ENCODE data around the gene ARHGAP27. TPM values are rescaled to one million over a fixed set of nuclear protein-coding genes. Genes with fewer than 3 reads are reported as not detected.

ARHGAP27 gene
- total RNA-seq, 2 donors from 2014 or later, result 27.3 to 32.6 TPM

DNA sequence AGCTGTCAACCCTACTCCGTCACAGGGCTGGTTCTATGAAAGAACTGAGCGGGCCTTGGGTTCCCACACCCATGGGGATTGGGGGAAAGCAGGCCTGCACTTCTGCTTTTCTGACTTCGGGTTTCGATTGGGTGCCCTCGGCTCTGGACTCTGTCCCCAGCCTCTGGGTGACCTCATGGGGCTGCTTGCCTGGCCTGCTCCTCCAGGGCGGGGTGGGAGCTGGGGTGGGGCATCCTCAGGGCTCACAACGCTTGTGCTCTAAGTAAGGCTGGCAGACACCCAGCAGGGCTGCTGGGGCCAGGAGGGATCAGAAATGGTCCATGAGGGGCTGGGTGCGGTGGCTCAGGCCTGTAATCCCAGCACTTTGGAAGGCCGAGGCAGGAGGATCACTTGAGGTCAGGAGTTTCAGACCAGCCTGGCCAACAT is 19.2 kb downstream of the ARHGAP27 start:
- intact Hi-C loops (cut with DNase I), result no loop called here
- ATAC-seq (peak in 1 of 2 donors; percentile 49), DNase-seq (peak; percentile 55)

GRCh38 chr17:45411348-45412105 is 21.1 kb downstream of the ARHGAP27 start:
- ATAC-seq (peak in 1 of 2 donors; percentile 35), DNase-seq (no peak)
- intact Hi-C loops (cut with DNase I), result no loop called here

DNA sequence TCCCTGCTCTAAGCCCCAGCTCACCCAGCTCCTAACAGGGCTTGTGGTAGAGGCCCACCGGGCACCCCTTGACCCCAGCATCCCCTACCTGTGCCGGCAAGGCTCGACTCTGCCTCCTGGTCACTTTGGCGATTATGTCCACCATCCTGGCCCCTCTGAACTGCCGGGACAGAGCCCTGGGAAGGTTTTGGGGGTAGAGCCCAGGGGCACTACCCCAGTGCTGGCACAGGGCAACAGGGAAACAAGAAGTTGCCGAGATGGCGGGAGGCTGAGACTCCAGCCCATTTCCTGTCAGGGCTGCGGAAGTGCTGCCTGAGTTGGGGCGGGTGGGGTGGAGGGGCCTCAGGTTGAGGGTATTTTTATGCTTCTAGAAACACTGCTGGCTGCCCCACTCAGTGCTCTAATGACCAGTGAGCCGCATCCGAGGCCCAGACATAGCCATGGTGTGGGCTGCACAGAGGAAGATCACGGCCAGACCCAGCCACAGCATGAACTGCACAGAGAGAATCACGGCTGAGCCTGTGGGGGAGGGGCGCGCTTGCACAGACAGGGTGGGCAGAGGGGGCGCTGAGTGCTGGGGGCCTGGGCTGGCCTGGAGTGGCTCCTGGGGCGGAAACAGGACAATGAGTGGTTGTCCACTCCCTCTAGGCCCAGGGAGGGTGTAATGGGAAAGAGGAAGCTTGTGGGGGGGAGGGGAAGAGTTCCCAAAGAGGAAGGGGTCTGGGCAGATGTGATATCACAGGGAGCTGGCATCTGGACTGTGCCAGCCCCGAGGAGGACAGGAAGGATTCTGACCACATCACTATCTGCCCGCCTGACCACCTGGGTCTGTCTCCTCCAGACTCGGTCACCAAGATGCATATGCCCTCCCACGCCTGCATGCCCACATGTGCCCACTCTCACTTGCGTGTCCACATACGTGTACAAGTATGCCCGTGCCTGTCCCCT is 22.3 kb downstream of the ARHGAP27 start:
- intact Hi-C loops (cut with DNase I), result no loop called here
- ATAC-seq (peak; percentile 52 to 65), DNase-seq (no peak)

- ATAC-seq (no peak), DNase-seq (no peak)
- intact Hi-C loops (cut with DNase I), result no loop called here
Observed at GRCh38 chr17:45409659-45410076, 23.0 kb downstream of the ARHGAP27 start.

GRCh38 chr17:45408611-45409421 is 23.9 kb downstream of the ARHGAP27 start:
- ATAC-seq, result no peak
- DNase-seq, result no peak
- intact Hi-C loops (cut with DNase I), result no loop called here

GRCh38 chr17:45406107-45406506 is 26.6 kb downstream of the ARHGAP27 start:
- intact Hi-C loops (cut with DNase I), result no loop called here
- no peak for DNase-seq

DNA sequence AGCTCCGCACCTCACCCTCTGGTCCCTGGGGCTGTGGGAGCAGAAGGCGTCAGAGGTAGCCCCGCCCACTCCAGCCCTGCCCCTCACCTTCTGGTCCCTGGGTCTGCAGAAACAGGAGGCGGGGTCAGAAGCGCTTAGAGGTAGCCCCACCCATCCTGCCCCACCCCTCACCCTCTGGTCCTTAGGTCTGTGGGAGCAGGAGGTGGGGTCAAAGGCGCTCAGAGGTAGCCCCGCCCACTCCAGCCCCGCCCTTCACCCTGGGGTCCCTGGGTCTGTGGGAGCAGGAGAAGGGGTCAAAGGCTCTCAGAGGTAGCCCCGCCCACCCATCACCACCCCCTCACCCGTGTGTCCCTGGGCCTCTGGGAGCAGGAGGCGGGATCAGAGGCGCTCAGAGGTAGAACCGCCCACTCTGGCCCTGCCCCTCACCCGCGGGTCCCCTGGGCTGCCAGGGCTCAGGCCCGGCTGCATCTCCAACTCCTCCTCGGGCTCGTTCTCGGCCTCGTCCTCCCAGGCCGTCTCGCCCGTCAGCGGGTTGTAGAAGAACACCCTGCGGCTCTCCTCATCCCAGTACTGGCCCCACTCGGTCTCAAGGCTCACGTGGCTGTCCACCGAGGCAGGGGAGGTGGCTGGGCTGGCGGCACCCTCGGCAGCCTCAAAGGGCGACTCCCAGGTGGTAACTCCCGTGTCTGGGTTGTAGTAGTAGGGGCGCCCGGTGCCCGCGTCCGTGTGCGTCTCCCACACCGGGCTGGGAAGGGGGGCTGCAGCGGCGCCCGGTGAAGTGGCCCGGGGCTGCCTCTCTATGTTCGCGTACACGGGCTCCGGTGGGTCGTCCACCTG is 27.2 kb downstream of the ARHGAP27 start:
- ATAC-seq (peak; percentile 23 to 67), DNase-seq (no peak)
- intact Hi-C loops (cut with DNase I), result no loop called here

More at GRCh38 chr17:45406107-45406506, 26.6 kb downstream of the ARHGAP27 start:
- ATAC-seq, result no peak

- no peak for DNase-seq
- intact Hi-C loops (cut with DNase I), result no loop called here
- ATAC-seq, result no peak
Observed at GRCh38 chr17:45404870-45405249, 27.8 kb downstream of the ARHGAP27 start.

DNA sequence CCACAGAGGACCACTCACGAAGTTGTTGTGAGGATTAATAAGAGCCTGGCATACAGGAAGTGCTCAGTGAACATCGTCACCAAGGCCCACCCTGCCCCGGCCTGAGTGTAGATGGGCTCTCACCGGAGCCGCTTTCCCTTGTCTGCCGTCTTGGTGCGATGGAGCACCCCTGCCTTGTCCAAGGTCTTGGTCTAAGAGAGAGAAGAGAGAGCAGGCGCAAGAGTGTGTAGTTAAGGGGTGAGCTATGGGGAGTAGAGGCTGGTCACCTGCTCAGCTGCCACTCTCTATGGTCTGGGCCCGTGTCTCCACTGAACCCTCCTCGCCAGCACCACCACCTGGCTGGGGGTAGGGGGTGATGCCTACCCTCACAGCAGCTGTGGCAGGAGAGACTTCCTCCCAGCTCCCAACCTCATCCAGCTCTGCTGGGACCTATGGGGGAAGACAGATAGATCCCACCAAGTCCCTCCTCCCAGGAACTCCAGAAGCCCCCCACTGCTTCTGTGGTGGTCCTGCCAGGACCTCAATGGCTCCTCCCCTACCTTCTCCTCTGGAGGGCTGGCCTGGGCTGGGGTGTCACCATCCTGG is 28.7 kb downstream of the ARHGAP27 start:
- DNase-seq (no peak), ATAC-seq (no peak)

DNA sequence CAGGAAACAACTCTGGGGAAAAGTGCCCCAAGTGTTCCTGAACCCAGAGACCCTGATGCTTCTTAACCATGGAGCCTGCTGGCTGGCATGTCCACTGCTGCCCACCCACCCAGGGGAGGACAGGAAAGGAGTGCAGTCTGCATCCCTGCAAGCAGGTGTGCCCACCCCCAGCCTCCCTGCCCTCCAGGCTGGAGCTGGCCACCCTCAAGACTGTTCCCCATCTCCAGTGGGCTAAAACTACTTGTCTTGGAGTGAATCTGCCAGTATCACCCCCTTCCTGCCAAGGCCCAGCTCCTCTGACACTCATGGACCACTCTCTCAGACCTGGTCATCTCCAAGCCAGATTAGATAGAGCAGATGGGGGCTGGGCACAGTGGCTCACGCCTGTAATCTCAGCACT is 29.8 kb downstream of the ARHGAP27 start:
- DNase-seq, result no peak
- no peak for ATAC-seq
- intact Hi-C loops (cut with DNase I), result no loop called here

More for the DNA sequence above, 28.7 kb downstream of the ARHGAP27 start:
- intact Hi-C loops (cut with DNase I), result no loop called here

GRCh38 chr17:45398800-45399199 is 33.9 kb downstream of the ARHGAP27 start:
- intact Hi-C loops (cut with DNase I), result no loop called here
- ATAC-seq, result peak in 1 of 2 donors; percentile 16
- DNase-seq, result no peak

- intact Hi-C loops (cut with DNase I), result no loop called here
- no peak for DNase-seq
- no peak for ATAC-seq
Observed at GRCh38 chr17:45397796-45398195, 34.9 kb downstream of the ARHGAP27 start.

DNA sequence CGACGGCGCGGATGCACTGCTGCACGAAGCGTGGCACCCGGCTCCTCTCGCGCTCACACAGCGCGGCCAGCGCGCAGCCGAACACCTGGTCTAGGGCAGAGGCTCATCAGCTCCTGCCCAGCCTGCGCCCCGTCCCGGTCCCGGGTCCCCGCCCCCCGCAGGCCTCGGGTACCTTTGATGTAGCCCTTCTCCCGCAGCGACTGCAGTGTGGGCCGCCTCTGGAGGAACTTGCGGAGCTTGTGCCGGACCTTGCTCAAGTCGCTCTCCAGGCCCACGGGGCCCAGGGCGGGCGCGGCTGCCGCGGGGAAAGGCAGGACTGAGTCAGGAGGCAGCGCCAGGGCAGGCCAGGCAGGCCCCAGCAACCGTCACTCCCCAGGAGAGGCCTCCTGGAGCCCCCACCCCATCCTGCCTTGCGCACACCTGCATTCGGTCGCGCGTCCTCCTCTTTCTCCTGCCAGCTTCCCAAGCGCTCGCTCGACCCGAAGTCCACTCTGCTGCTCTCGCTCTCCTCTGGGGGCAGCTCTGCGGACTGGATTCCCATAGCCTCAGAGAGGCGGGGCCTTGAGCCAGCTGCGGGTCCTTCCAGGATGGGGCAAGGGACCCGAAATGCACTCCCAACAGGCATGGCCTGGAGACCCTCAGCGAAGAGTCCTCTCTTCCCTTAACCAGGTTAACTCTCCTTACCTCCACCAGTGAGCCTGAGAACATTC is 36.0 kb downstream of the ARHGAP27 start:
- ATAC-seq (no peak), DNase-seq (no peak)
- intact Hi-C loops (cut with DNase I), result no loop called here

DNA sequence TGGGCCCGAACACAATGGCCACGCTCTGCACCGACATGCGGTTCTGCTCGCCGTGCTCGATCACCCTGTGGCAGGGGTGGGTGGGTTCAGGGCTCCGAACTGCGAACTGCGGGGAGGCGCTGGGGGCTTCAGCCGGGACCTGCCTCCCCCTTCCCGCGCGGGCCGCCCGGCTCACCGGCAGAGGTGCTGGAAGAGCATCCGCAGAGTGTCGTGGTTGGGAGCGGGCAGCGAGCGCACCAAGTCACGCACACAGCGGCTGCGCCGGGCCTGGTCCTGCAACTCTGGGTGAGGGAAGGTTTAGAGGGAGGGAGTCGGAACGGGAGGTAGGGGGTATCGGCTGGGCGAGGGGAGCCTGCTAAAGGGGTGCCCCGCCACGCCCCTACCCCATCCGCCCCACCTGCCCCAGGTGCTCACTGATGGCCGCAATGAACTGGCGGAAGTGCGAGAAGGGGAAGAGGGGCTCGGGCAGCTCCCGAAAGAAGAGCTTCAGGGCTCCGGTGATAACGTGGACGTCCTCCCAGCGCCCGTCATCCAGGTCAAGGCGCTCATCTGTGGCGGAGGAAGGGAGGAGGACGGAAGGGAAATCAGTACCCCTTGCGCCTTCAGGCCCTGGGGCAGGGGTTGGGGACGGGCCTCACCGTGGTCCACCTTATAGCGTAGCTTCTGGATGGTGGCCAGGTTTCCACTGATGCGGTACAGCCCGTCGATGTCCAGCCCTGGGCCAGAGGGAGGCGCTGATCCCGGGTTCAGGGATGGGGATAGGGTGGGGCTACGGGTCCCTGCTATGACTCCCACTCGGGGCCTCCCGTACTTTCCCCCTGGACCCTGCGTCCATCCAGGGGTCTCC is 36.9 kb downstream of the ARHGAP27 start:
- DNase-seq (no peak), ATAC-seq (peak; percentile 3 to 12)
- intact Hi-C loops (cut with DNase I), result no loop called here

DNA sequence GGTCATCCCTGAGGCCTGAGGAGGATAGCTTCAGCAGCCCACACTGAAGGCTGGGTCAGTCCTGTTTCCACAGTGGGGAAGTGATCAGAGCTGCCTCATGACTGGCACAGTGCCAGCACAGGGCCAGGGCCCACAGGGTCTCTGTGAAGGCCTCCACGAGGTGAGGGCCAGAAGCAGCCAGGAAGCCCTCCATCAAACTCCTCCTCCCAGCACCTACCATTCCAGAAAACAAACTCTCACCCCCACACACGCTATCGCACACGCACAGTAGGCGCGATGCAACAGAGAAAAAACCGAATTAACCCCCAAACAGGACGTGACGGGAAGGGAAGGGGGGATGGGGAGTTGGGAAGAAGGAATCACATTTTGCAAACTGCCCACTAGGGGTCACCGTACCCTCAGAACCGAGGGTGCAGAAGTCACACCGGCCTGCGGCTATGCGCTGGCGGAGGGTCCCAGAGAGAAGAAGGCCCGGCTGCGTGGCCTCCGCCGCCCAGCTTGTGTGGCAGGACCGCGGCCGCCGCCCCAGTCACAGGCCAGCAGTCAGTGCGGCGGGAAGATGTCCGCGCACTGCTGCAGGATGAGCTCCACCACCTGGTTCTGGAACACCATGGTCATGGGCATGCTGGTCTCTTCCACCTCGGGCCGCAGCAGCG is 37.6 kb downstream of the ARHGAP27 start:
- intact Hi-C loops (cut with DNase I), result no loop called here

DNA sequence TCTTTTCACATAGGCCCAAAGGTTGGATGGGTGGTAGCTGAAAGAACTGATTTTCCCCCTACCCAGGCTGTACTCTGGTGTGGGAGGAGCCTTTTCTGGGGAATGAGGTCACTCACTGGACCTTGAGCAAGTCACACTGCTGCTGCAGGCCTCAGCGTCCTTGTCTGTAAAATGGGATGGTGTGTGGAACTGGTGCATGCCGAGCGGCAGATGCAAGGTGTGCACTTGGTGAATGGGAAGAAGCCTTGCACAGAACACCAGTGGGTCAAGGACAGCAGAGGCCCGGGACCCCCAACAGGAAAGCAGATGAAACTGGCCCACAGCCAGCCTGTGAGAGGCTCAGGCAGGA is 38.1 kb downstream of the ARHGAP27 start:
- intact Hi-C loops (cut with DNase I), result no loop called here
- ATAC-seq, result no peak
- no peak for DNase-seq

More for the DNA sequence above, 37.6 kb downstream of the ARHGAP27 start:
- peak; percentile 77 to 81 for ATAC-seq
- peak; percentile 76 for DNase-seq
